PC-9 (cell line): Measurements from ENCODE around the gene SH3RF1.

Source experiments
- EZH2 ChIP-seq: fragments of 200-600 bp; sonication (generic); IDR thresholded peaks from 2 replicates; pipeline ENCODE4 v1.8.0; 2017; ENCODE audit warnings: antibody characterized with exemption, low read depth
- TF ChIP-seq, protein P1 (sequence below): fragments of 200-600 bp; sonication (generic); conservative IDR thresholded peaks from 2 replicates; pipeline ENCODE4 v1.6.1; 2017; ENCODE audit warnings: mixed run types, antibody characterized with exemption, mild to moderate bottlenecking, moderate library complexity

- TF ChIP-seq, protein P1, sequence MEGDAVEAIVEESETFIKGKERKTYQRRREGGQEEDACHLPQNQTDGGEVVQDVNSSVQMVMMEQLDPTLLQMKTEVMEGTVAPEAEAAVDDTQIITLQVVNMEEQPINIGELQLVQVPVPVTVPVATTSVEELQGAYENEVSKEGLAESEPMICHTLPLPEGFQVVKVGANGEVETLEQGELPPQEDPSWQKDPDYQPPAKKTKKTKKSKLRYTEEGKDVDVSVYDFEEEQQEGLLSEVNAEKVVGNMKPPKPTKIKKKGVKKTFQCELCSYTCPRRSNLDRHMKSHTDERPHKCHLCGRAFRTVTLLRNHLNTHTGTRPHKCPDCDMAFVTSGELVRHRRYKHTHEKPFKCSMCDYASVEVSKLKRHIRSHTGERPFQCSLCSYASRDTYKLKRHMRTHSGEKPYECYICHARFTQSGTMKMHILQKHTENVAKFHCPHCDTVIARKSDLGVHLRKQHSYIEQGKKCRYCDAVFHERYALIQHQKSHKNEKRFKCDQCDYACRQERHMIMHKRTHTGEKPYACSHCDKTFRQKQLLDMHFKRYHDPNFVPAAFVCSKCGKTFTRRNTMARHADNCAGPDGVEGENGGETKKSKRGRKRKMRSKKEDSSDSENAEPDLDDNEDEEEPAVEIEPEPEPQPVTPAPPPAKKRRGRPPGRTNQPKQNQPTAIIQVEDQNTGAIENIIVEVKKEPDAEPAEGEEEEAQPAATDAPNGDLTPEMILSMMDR, result no peak
- no peak for TF ChIP-seq EZH2
Observed at GRCh38 chr4:169142391-169142790, 128.4 kb downstream of the SH3RF1 start.
